ENCODE results near the gene CAMK2D.
"Not testable (repeated sequence)": the region's sequence is repeated elsewhere in the genome, so short reads cannot be mapped to it uniquely, and the experiment has no call there.

The CAMK2D gene

GRCh38 chr4:113727802-113728201 is 33.7 kb downstream of the CAMK2D start:
- DNase-seq: no peak

GRCh38 chr4:113725963-113726362 is 35.6 kb downstream of the CAMK2D start:
- DNase-seq: no peak

- no peak for DNase-seq
Measured at GRCh38 chr4:113718252-113718651, 43.3 kb downstream of the CAMK2D start.

GRCh38 chr4:113711883-113712662 is 49.5 kb downstream of the CAMK2D start:
- no peak for DNase-seq

GRCh38 chr4:113708250-113708649 is 53.3 kb downstream of the CAMK2D start:
- no peak for DNase-seq

- DNase-seq: no peak
Measured at GRCh38 chr4:113707048-113707447, 54.5 kb downstream of the CAMK2D start.

GRCh38 chr4:113705097-113705496 is 56.4 kb downstream of the CAMK2D start:
- DNase-seq: not testable (repeated sequence)

GRCh38 chr4:113702596-113702995 is 58.9 kb downstream of the CAMK2D start:
- not testable (repeated sequence) for DNase-seq

- DNase-seq: no peak
Measured at GRCh38 chr4:113701169-113701568, 60.4 kb downstream of the CAMK2D start.

- DNase-seq: no peak
Measured at GRCh38 chr4:113700602-113701150, 60.9 kb downstream of the CAMK2D start.

- DNase-seq: no peak
Measured at GRCh38 chr4:113699772-113700171, 61.8 kb downstream of the CAMK2D start.

- no peak for DNase-seq
Measured at GRCh38 chr4:113697429-113697828, 64.1 kb downstream of the CAMK2D start.

- no peak for DNase-seq
Measured at GRCh38 chr4:113695328-113696169, 66.0 kb downstream of the CAMK2D start.

- no peak for DNase-seq
Measured at GRCh38 chr4:113694008-113694407, 67.5 kb downstream of the CAMK2D start.

GRCh38 chr4:113692809-113693411 is 68.6 kb downstream of the CAMK2D start:
- no peak for DNase-seq

- DNase-seq: no peak
Measured at GRCh38 chr4:113691676-113692075, 69.9 kb downstream of the CAMK2D start.

GRCh38 chr4:113689394-113689793 is 72.1 kb downstream of the CAMK2D start:
- no peak for DNase-seq

- DNase-seq: no peak
Measured at GRCh38 chr4:113687067-113687718, 74.3 kb downstream of the CAMK2D start.

- not testable (repeated sequence) for DNase-seq
Measured at GRCh38 chr4:113685157-113685556, 76.4 kb downstream of the CAMK2D start.

- DNase-seq: peak; percentile 9
Measured at GRCh38 chr4:113684534-113685091, 76.9 kb downstream of the CAMK2D start.

- DNase-seq: no peak
Measured at GRCh38 chr4:113682730-113683537, 78.6 kb downstream of the CAMK2D start.

GRCh38 chr4:113678641-113679040 is 82.9 kb downstream of the CAMK2D start:
- DNase-seq: no peak

Data from NCI-H446 treated with DMSO at 0.1 percent for 48 hours (cell line).